HG02973 (cell line): ENCODE results near the gene FN3KRP.
A peak's percentile ranks its signal among the peaks of the same experiment; 100 is the strongest.
"Not testable (repeated sequence)": the region's sequence is repeated elsewhere in the genome, so short reads cannot be mapped to it uniquely, and the experiment has no call there.

Experiments used
- ATAC-seq: cut with Tn5 transposase; IDR thresholded peaks from one replicate; pipeline ENCODE4 v1.9.1; 2021; ENCODE audit warnings: moderate library complexity; ENCODE audit not compliant: unreplicated experiment

Gene FN3KRP

GRCh38 chr17:82740906-82741759 lies 24.6 kb downstream of the FN3KRP start:
- ATAC-seq, result no peak

GRCh38 chr17:82743344-82744219 lies 27.1 kb downstream of the FN3KRP start:
- ATAC-seq, result no peak

GRCh38 chr17:82744736-82745135 lies 28.2 kb downstream of the FN3KRP start:
- ATAC-seq, result not testable (repeated sequence)

- ATAC-seq, result no peak
Observed at GRCh38 chr17:82745524-82745923, 29.0 kb downstream of the FN3KRP start.

GRCh38 chr17:82748756-82749155 lies 32.2 kb downstream of the FN3KRP start:
- no peak for ATAC-seq

GRCh38 chr17:82750241-82750908 lies 33.9 kb downstream of the FN3KRP start:
- no peak for ATAC-seq

- ATAC-seq, result peak; percentile 39
Observed at GRCh38 chr17:82751171-82751570, 34.7 kb downstream of the FN3KRP start.

- ATAC-seq, result peak; percentile 64
Observed at GRCh38 chr17:82751571-82752370, 35.3 kb downstream of the FN3KRP start, which contains the start of gene TBCD. TSS of gene TBCD (plus strand) at chr17:82752065. CDS start at chr17:82752194, 129 bp downstream.

- peak; percentile 14 for ATAC-seq
Observed at GRCh38 chr17:82752371-82753200, 36.1 kb downstream of the FN3KRP start.

- no peak for ATAC-seq
Observed at GRCh38 chr17:82753201-82753464, 36.6 kb downstream of the FN3KRP start.

GRCh38 chr17:82754297-82755208 lies 38.0 kb downstream of the FN3KRP start:
- no peak for ATAC-seq

GRCh38 chr17:82756166-82756565 lies 39.7 kb downstream of the FN3KRP start:
- ATAC-seq, result no peak

GRCh38 chr17:82765371-82765770 lies 48.9 kb downstream of the FN3KRP start:
- no peak for ATAC-seq

- ATAC-seq, result no peak
Observed at GRCh38 chr17:82767041-82767754, 50.7 kb downstream of the FN3KRP start.

- ATAC-seq, result no peak
Observed at GRCh38 chr17:82769041-82769440, 52.5 kb downstream of the FN3KRP start.

- ATAC-seq, result no peak
Observed at GRCh38 chr17:82772026-82772425, 55.5 kb downstream of the FN3KRP start.

- not testable (repeated sequence) for ATAC-seq
Observed at GRCh38 chr17:82774456-82774855, 58.0 kb downstream of the FN3KRP start.
